Endothelial cell of umbilical vein (primary cell): ENCODE measurements around the gene CASK. TPM values are rescaled to one million over a fixed set of nuclear protein-coding genes. Genes with fewer than 3 reads are reported as not detected.

ENCODE experiments used
- BruUV-seq: library from RNA; stranded (reverse); fragments of 400-500 nt; replicated peaks from 2 replicates; lab custom pipeline; 2021; lab: Mats Ljungman, UMichigan
- CTCF ChIA-PET: fragments of 300-600, 350-600 bp; sonication (Branson Sonifier 250); formaldehyde crosslinking; loops from one replicate; lab custom pipeline; 2021; ENCODE audit warnings: antibody characterized with exemption, inconsistent platforms; lab: Charles Lee
- POLR2A ChIA-PET: fragments of 300-600, 350-600 bp; sonication (Branson Sonifier 250); formaldehyde crosslinking; loops from one replicate; lab custom pipeline; 2021; ENCODE audit warnings: antibody characterized with exemption, inconsistent platforms; lab: Charles Lee
- DNase-seq: peaks from one replicate; pipeline ENCODE4 v3.0.0-alpha.2; 2011; ENCODE audit warnings: low read depth, low spot score
- FAIRE-seq: peaks from 2 replicates; lab custom pipeline; 2011; peaks lifted over from hg19 to GRCh38; lab: Jason Lieb, UNC
- H2AFZ ChIP-seq: 2 replicates; pipeline ENCODE4 v1.6.0; 2012; ENCODE audit warnings: low read depth, low read length, control low read depth, inconsistent platforms
- H3K27ac ChIP-seq: 2 replicates; pipeline ENCODE4 v1.5.1; 2011; ENCODE audit warnings: low read depth, mild to moderate bottlenecking, control low read depth, low read length, moderate library complexity; ENCODE audit not compliant: insufficient read depth
- H3K27me3 ChIP-seq, 2 experiments: 2 replicates each; pipeline versions ENCODE4 v1.6.0 to v1.6.1; 2011; ENCODE audit warnings: low read length in 2 of 2, mixed read lengths in 1 of 2; ENCODE audit not compliant: control insufficient read depth in 2 of 2, insufficient read depth in 2 of 2
- H3K36me3 ChIP-seq, 2 experiments: 2 replicates in 1 of 2; 3 replicates in 1 of 2; pipeline ENCODE4 v1.5.1; 2011; ENCODE audit warnings: low read length in 2 of 2, mild to moderate bottlenecking in 1 of 2, moderate library complexity in 1 of 2; ENCODE audit not compliant: control insufficient read depth in 2 of 2, insufficient read depth in 2 of 2; ENCODE audit errors: extremely low read depth in 1 of 2
- H3K4me1 ChIP-seq: 3 replicates; pipeline ENCODE4 v1.5.1; 2011; ENCODE audit warnings: mild to moderate bottlenecking, low read length; ENCODE audit not compliant: control insufficient read depth, insufficient read depth; ENCODE audit errors: extremely low read depth
- H3K4me2 ChIP-seq: 2 replicates; pipeline ENCODE4 v1.6.1; 2011; ENCODE audit warnings: low read length, control low read depth, mixed read lengths; ENCODE audit not compliant: insufficient read depth
- H3K4me3 ChIP-seq, 3 experiments: fragments of 200-600 bp in 1 of 3; sonication (generic), shearing (Covaris generic) in 1 of 3; replicated peaks in 1 of 3; 2 replicates each; pipeline ENCODE4 v1.5.1; 2011 to 2016; ENCODE audit warnings: control low read depth in 3 of 3, low read length in 3 of 3, mild to moderate bottlenecking in 2 of 3, inconsistent platforms in 1 of 3, low read depth in 1 of 3, moderate library complexity in 1 of 3; ENCODE audit not compliant: insufficient read depth in 1 of 3
- H3K79me2 ChIP-seq: 2 replicates; pipeline ENCODE4 v1.6.0; 2012; ENCODE audit warnings: low read length, inconsistent platforms; ENCODE audit not compliant: control insufficient read depth, insufficient read depth
- H3K9ac ChIP-seq: replicated peaks from 2 replicates; pipeline ENCODE3; 2011; ENCODE audit warnings: low read length, control low read depth; ENCODE audit not compliant: insufficient read depth; ENCODE audit errors: extremely low read depth
- H3K9me1 ChIP-seq: replicated peaks from 3 replicates; pipeline ENCODE4 v1.6.0; 2011; ENCODE audit warnings: mild to moderate bottlenecking, low read length; ENCODE audit not compliant: control insufficient read depth, insufficient read depth; ENCODE audit errors: extremely low read depth
- H3K9me3 ChIP-seq: replicated peaks from 2 replicates; pipeline ENCODE4 v1.5.1; 2012; ENCODE audit warnings: low read length, inconsistent platforms; ENCODE audit not compliant: control insufficient read depth, insufficient read depth
- H4K20me1 ChIP-seq: replicated peaks from 2 replicates; pipeline ENCODE3; 2011; ENCODE audit warnings: mild to moderate bottlenecking, low read length; ENCODE audit not compliant: control insufficient read depth, insufficient read depth; ENCODE audit errors: extremely low read depth
- EZH2 ChIP-seq: IDR thresholded peaks from 2 replicates; pipeline ENCODE4 v1.6.1; 2012; ENCODE audit warnings: borderline replicate concordance, low read depth, mild to moderate bottlenecking, moderate library complexity, low read length, inconsistent platforms; ENCODE audit not compliant: severe bottlenecking
- FOS ChIP-seq: IDR thresholded peaks from 2 replicates; pipeline ENCODE4 v1.6.1; 2011; ENCODE audit warnings: mild to moderate bottlenecking, low read length, moderate library complexity, borderline replicate concordance; ENCODE audit not compliant: insufficient read depth
- GATA2 ChIP-seq: IDR thresholded peaks from 2 replicates; pipeline ENCODE4 v1.7.0; 2011; ENCODE audit warnings: low read depth, mild to moderate bottlenecking, moderate library complexity, mixed read lengths, low read length; ENCODE audit not compliant: insufficient read length, insufficient read depth
- JUN ChIP-seq: IDR thresholded peaks from 2 replicates; pipeline ENCODE4 v1.6.1; 2011; ENCODE audit warnings: borderline replicate concordance, low read depth; ENCODE audit not compliant: insufficient read length, insufficient read depth
- POLR2A ChIP-seq: IDR thresholded peaks from 2 replicates; pipeline ENCODE4 v1.6.1; 2012; ENCODE audit warnings: low read depth, mild to moderate bottlenecking, control low read depth, low read length
- POLR2AphosphoS5 ChIP-seq: IDR thresholded peaks from 2 replicates; pipeline ENCODE4 v1.6.1; 2012; ENCODE audit warnings: low read depth, mild to moderate bottlenecking, control low read depth, low read length, moderate library complexity; ENCODE audit not compliant: insufficient read depth
- dilution Hi-C: fragments of 300-500 bp; cut with MboI; formaldehyde crosslinking; loops from one replicate; pipeline ENCODE4 v1.15.0; 2019; ENCODE audit warnings: low sequenced_read_pairs; ENCODE audit not compliant: extremely low pct_ligation_motif_present
- intact Hi-C: fragments of 100-400 bp; cut with micrococcal nuclease; formaldehyde crosslinking; loops from one replicate; pipeline ENCODE4 v1.10.0; 2022
- polyA plus RNA-seq, 4 experiments: library from polyadenylated mRNA; depleted of rRNA in 3 of 4; stranded (reverse) in 3 of 4; unstranded in 1 of 4; fragments of >200 nt; gene quantifications; 2 replicates each; pipeline versions ENCODE4 v1.2.1 to v1.2.3, GENCODE V29; 2011 to 2012; ENCODE audit warnings: missing spikeins in 1 of 4
- total RNA-seq: library from RNA; stranded (reverse); gene quantifications from 2 replicates; pipeline ENCODE4 v1.2.3, GENCODE V29; 2021
- TF ChIP-seq, protein P1 (sequence below): IDR thresholded peaks from 2 replicates; pipeline ENCODE4 v1.6.1; 2011; ENCODE audit not compliant: insufficient read depth, insufficient read length
- TF ChIP-seq, protein P2 (sequence below), 2 donors: IDR thresholded peaks; 1 replicate in 1 of 2; 2 replicates in 1 of 2; pipeline ENCODE4 v1.5.1; 2011; ENCODE audit warnings: low read length in 2 of 2, mild to moderate bottlenecking in 2 of 2, moderate library complexity in 2 of 2, control low read depth in 1 of 2, inconsistent platforms in 1 of 2, low read depth in 1 of 2; ENCODE audit not compliant: insufficient read depth in 1 of 2; ENCODE audit errors: extremely low read depth in 1 of 2

CASK gene
- total and polyA plus RNA-seq, 2 donors (not counting 3 experiments of a cell fraction or from before 2014, with no cell fraction given): 6.4 to 30.4 TPM

DNA sequence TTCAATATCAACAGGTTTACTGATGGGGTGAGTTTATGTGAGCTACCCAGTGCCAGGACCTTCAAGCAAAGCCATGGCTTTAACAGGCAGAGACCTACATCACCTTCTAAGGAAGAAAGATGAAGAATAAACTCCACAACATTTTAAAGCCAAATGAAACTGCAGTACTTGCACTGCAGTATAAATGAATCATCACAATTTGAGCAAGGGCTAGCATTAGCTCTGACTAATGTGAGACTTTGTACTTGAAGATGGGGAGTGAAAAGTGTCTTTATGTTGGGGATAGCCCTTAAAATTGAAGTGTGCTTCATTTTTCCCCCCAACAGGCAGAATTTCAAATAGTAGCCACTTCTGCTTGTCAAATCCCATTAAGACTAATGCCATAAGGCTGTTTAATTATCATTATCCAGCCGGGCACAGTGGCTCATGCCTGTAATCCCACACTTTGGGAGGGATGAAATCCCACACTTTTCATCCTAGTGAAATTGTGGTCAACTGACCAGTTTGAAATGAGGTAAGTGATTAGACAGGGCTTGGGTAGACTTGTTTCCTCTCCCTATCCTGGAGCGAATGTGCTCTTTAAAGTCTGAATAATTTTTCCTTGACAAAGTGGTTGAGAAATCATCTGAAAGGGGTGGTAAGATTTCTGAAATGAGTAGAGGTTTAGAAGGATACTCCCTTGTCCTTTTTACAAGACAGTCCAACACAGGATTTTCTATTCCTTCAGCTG, 261.8 kb downstream of the CASK start:
- no peak overlapping the region for H2AFZ ChIP-seq
- no peaks in the 10 kb centered on the region for H3K9me3 ChIP-seq
- H3K4me3 ChIP-seq: no peak overlapping the region
- no peak for DNase-seq
- no peak for FAIRE-seq
- POLR2A ChIA-PET: no interaction called here
- no peak overlapping the region for H3K9ac ChIP-seq
- TF ChIP-seq POLR2A: no peak
- no peak for TF ChIP-seq EZH2
- TF ChIP-seq JUN: no peak
- no peak for TF ChIP-seq POLR2AphosphoS5
- TF ChIP-seq FOS: no peak
- H3K27ac ChIP-seq: no peak overlapping the region
- H3K9me1 ChIP-seq: no peaks in the 10 kb centered on the region
- intact Hi-C loops: no loop called here
- dilution Hi-C loops: no loop called here
- no peak overlapping the region for H3K4me2 ChIP-seq
- no peaks in the 10 kb centered on the region for H3K79me2 ChIP-seq
- no peaks in the 10 kb centered on the region for H3K36me3 ChIP-seq
- CTCF ChIA-PET: no interaction called here
- H4K20me1 ChIP-seq: no peaks in the 10 kb centered on the region
- no TSS peak for BruUV-seq
- H3K27me3 ChIP-seq: no peaks in the 10 kb centered on the region
- no peaks in the 10 kb centered on the region for H3K4me1 ChIP-seq

DNA sequence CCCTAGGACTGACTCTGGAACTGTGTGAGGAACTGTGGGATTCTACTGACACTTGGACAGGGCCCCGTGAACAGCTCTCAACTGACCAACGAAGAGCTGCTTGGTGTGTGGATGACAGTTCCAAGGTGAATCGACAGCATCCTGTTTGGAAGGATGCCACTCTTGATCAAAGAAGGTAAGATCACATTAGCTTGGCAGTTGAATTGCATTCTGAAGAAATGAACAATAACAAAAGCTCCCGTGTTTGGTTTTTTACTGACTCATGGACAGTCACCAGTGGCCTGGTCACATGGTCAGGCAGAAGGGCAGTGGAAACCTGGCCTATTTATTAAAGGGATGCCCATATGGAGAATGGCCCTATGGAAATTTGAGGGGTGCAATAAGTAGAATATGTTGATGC, 267.7 kb downstream of the CASK start:
- Histone ChIP-seq H2AFZ (no peak overlapping the region), H3K4me2 (no peak overlapping the region), H4K20me1 (no peaks in the 10 kb centered on the region), H3K79me2 (no peaks in the 10 kb centered on the region), H3K9me1 (no peaks in the 10 kb centered on the region), H3K36me3 (no peaks in the 10 kb centered on the region), H3K27ac (no peak overlapping the region), H3K4me1 (no peaks in the 10 kb centered on the region), H3K27me3 (no peaks in the 10 kb centered on the region), H3K9ac (no peak overlapping the region), H3K9me3 (no peaks in the 10 kb centered on the region), H3K4me3 (no peak overlapping the region)
- dilution Hi-C loops (no loop called here), intact Hi-C loops (no loop called here)
- ChIA-PET POLR2A (no interaction called here), CTCF (no interaction called here)
- FAIRE-seq (no peak), DNase-seq (no peak)
- BruUV-seq: no TSS peak
- TF ChIP-seq EZH2 (no peak), POLR2A (no peak), GATA2 (no peak), FOS (no peak), JUN (no peak), POLR2AphosphoS5 (no peak)
- TF ChIP-seq, protein P1, sequence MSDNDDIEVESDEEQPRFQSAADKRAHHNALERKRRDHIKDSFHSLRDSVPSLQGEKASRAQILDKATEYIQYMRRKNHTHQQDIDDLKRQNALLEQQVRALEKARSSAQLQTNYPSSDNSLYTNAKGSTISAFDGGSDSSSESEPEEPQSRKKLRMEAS: no peak
- TF ChIP-seq, protein P2, sequence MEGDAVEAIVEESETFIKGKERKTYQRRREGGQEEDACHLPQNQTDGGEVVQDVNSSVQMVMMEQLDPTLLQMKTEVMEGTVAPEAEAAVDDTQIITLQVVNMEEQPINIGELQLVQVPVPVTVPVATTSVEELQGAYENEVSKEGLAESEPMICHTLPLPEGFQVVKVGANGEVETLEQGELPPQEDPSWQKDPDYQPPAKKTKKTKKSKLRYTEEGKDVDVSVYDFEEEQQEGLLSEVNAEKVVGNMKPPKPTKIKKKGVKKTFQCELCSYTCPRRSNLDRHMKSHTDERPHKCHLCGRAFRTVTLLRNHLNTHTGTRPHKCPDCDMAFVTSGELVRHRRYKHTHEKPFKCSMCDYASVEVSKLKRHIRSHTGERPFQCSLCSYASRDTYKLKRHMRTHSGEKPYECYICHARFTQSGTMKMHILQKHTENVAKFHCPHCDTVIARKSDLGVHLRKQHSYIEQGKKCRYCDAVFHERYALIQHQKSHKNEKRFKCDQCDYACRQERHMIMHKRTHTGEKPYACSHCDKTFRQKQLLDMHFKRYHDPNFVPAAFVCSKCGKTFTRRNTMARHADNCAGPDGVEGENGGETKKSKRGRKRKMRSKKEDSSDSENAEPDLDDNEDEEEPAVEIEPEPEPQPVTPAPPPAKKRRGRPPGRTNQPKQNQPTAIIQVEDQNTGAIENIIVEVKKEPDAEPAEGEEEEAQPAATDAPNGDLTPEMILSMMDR (IDR thresholded peaks at IDR 0.05; ENCODE audit: extremely low read depth in 1 of 2, insufficient read depth in 1 of 2, low read depth in 1 of 2, low read length in 2 of 2): no peak
